ENCODE results near the gene ABCB6.

The ABCB6 gene

DNA sequence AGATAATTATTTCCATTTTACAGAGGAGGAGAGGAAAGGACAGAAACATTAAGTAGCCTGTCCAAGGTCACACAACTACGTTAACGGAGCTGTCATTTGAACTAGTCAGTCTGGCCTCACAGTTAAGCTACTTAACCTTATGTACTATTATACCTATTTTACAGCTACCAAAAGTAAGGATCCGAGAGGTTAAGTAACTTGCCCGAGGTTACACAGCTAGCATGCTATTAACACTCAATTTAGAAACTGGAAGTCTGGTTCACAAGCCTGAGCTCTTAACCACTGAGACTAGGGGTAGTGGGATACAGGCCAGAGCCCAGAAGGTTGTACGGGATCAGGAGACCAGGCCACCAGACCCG lies 26.0 kb upstream of the ABCB6 start:
- Histone ChIP-seq H3K27me3 (ENCODE audit: low read depth, low read length) (no peaks in the 10 kb centered on the region), H3K4me3 (ENCODE audit: low read depth in 1 of 2, low read length in 2 of 2) (peak overlapping the region; percentile 83 to 87), H3K9me3 (ENCODE audit: control insufficient read depth in 1 of 2, low read length in 2 of 2) (no peaks in the 10 kb centered on the region), H3K4me1 (ENCODE audit: control insufficient read depth in 1 of 2, insufficient read depth in 2 of 2, low read length in 2 of 2) (peaks cover 23 to 42% of the 10 kb centered on the region in 2 donors), H3K36me3 (ENCODE audit: control insufficient read depth in 1 of 2, insufficient read depth in 2 of 2, low read length in 2 of 2) (peaks cover 14 to 28% of the 10 kb centered on the region in 2 donors), H3K27ac (ENCODE audit: low read length) (peak overlapping the region; percentile 95)

- peaks cover 13 to 32% of the 10 kb centered on the region in 2 donors for H3K36me3 ChIP-seq (ENCODE audit: control insufficient read depth in 1 of 2, insufficient read depth in 2 of 2, low read length in 2 of 2)
- H3K4me1 ChIP-seq (ENCODE audit: control insufficient read depth in 1 of 2, insufficient read depth in 2 of 2, low read length in 2 of 2), result peaks cover 12 to 30% of the 10 kb centered on the region in 2 donors
- peak overlapping the region; percentile 36 to 46 for H3K4me3 ChIP-seq (ENCODE audit: low read depth in 1 of 2, low read length in 2 of 2)
- peak overlapping the region; percentile 39 for H3K27ac ChIP-seq (ENCODE audit: low read length)
- H3K9me3 ChIP-seq (ENCODE audit: control insufficient read depth in 1 of 2, low read length in 2 of 2), result no peaks in the 10 kb centered on the region
- H3K27me3 ChIP-seq (ENCODE audit: low read depth, low read length), result no peaks in the 10 kb centered on the region
Observed at GRCh38 chr2:219243291-219243761, 24.6 kb upstream of the ABCB6 start.

- H3K9me3 ChIP-seq (ENCODE audit: control insufficient read depth in 1 of 2, low read length in 2 of 2), result no peaks in the 10 kb centered on the region
- H3K4me1 ChIP-seq (ENCODE audit: control insufficient read depth in 1 of 2, insufficient read depth in 2 of 2, low read length in 2 of 2), result peaks cover 0 to 14% of the 10 kb centered on the region in 2 donors
- peaks cover 57 to 77% of the 10 kb centered on the region in 2 donors for H3K36me3 ChIP-seq (ENCODE audit: control insufficient read depth in 1 of 2, insufficient read depth in 2 of 2, low read length in 2 of 2)
- no peak overlapping the region for H3K4me3 ChIP-seq (ENCODE audit: low read depth in 1 of 2, low read length in 2 of 2)
- no peak overlapping the region for H3K27ac ChIP-seq (ENCODE audit: low read length)
- H3K27me3 ChIP-seq (ENCODE audit: low read depth, low read length), result no peaks in the 10 kb centered on the region
Observed at GRCh38 chr2:219234331-219234730, 15.6 kb upstream of the ABCB6 start.

- Histone ChIP-seq H3K27ac (ENCODE audit: low read length) (peak overlapping the region; percentile 90), H3K27me3 (ENCODE audit: low read depth, low read length) (no peaks in the 10 kb centered on the region), H3K9me3 (ENCODE audit: control insufficient read depth in 1 of 2, low read length in 2 of 2) (no peaks in the 10 kb centered on the region), H3K36me3 (ENCODE audit: control insufficient read depth in 1 of 2, insufficient read depth in 2 of 2, low read length in 2 of 2) (peaks cover 43% of the 10 kb centered on the region in 2 donors), H3K4me3 (ENCODE audit: low read depth in 1 of 2, low read length in 2 of 2) (peak overlapping the region; percentile 90 to 94), H3K4me1 (ENCODE audit: control insufficient read depth in 1 of 2, insufficient read depth in 2 of 2, low read length in 2 of 2) (peaks cover 10 to 29% of the 10 kb centered on the region in 2 donors)
Observed at GRCh38 chr2:219230059-219230540, 11.3 kb upstream of the ABCB6 start.

- Histone ChIP-seq H3K27ac (ENCODE audit: low read length) (peak within 1 kb of the TSS; percentile 90), H3K4me3 (ENCODE audit: low read depth in 1 of 2, low read length in 2 of 2) (peak within 1 kb of the TSS; percentile 90 to 94), H3K4me1 (ENCODE audit: control insufficient read depth in 1 of 2, insufficient read depth in 2 of 2, low read length in 2 of 2) (peaks cover 10 to 29% of the 10 kb centered on the region in 2 donors), H3K36me3 (ENCODE audit: control insufficient read depth in 1 of 2, insufficient read depth in 2 of 2, low read length in 2 of 2) (peaks cover 43% of the 10 kb centered on the region in 2 donors), H3K27me3 (ENCODE audit: low read depth, low read length) (no peaks in the 10 kb centered on the region), H3K9me3 (ENCODE audit: control insufficient read depth in 1 of 2, low read length in 2 of 2) (no peaks in the 10 kb centered on the region)
Observed at GRCh38 chr2:219229305-219230058, 10.7 kb upstream of the ABCB6 start, which contains the start of the genes ANKZF1 and ATG9A. ANKZF1 (plus strand) TSS chr2:219229806; CDS start chr2:219230258, 452 bp downstream. ATG9A (minus strand) TSS chr2:219229636; CDS start chr2:219228024, 1,612 bp downstream.

- no peaks in the 10 kb centered on the region for H3K9me3 ChIP-seq (ENCODE audit: control insufficient read depth in 1 of 2, low read length in 2 of 2)
- H3K4me1 ChIP-seq (ENCODE audit: control insufficient read depth in 1 of 2, insufficient read depth in 2 of 2, low read length in 2 of 2), result peaks cover 10 to 29% of the 10 kb centered on the region in 2 donors
- peaks cover 43% of the 10 kb centered on the region in 2 donors for H3K36me3 ChIP-seq (ENCODE audit: control insufficient read depth in 1 of 2, insufficient read depth in 2 of 2, low read length in 2 of 2)
- peak overlapping the region; percentile 90 for H3K27ac ChIP-seq (ENCODE audit: low read length)
- peak overlapping the region; percentile 90 to 94 for H3K4me3 ChIP-seq (ENCODE audit: low read depth in 1 of 2, low read length in 2 of 2)
- H3K27me3 ChIP-seq (ENCODE audit: low read depth, low read length), result no peaks in the 10 kb centered on the region
Observed at GRCh38 chr2:219228911-219229304, 10.2 kb upstream of the ABCB6 start.

GRCh38 chr2:219228041-219228910 lies 9.5 kb upstream of the ABCB6 start:
- Histone ChIP-seq H3K4me1 (ENCODE audit: control insufficient read depth in 1 of 2, insufficient read depth in 2 of 2, low read length in 2 of 2) (peaks cover 10 to 29% of the 10 kb centered on the region in 2 donors), H3K9me3 (ENCODE audit: control insufficient read depth in 1 of 2, low read length in 2 of 2) (no peaks in the 10 kb centered on the region), H3K4me3 (ENCODE audit: low read depth in 1 of 2, low read length in 2 of 2) (peak overlapping the region; percentile 90 to 94), H3K27me3 (ENCODE audit: low read depth, low read length) (no peaks in the 10 kb centered on the region), H3K27ac (ENCODE audit: low read length) (peak overlapping the region; percentile 90), H3K36me3 (ENCODE audit: control insufficient read depth in 1 of 2, insufficient read depth in 2 of 2, low read length in 2 of 2) (peaks cover 43% of the 10 kb centered on the region in 2 donors)

- H3K36me3 ChIP-seq (ENCODE audit: control insufficient read depth in 1 of 2, insufficient read depth in 2 of 2, low read length in 2 of 2), result peaks cover 55% of the 10 kb centered on the region in 2 donors
- no peak overlapping the region for H3K4me3 ChIP-seq (ENCODE audit: low read depth in 1 of 2, low read length in 2 of 2)
- H3K4me1 ChIP-seq (ENCODE audit: control insufficient read depth in 1 of 2, insufficient read depth in 2 of 2, low read length in 2 of 2), result peaks cover 10 to 20% of the 10 kb centered on the region in 2 donors
- H3K27ac ChIP-seq (ENCODE audit: low read length), result no peak overlapping the region
- no peaks in the 10 kb centered on the region for H3K27me3 ChIP-seq (ENCODE audit: low read depth, low read length)
- no peaks in the 10 kb centered on the region for H3K9me3 ChIP-seq (ENCODE audit: control insufficient read depth in 1 of 2, low read length in 2 of 2)
Observed at GRCh38 chr2:219225350-219225749, 6.6 kb upstream of the ABCB6 start.

DNA sequence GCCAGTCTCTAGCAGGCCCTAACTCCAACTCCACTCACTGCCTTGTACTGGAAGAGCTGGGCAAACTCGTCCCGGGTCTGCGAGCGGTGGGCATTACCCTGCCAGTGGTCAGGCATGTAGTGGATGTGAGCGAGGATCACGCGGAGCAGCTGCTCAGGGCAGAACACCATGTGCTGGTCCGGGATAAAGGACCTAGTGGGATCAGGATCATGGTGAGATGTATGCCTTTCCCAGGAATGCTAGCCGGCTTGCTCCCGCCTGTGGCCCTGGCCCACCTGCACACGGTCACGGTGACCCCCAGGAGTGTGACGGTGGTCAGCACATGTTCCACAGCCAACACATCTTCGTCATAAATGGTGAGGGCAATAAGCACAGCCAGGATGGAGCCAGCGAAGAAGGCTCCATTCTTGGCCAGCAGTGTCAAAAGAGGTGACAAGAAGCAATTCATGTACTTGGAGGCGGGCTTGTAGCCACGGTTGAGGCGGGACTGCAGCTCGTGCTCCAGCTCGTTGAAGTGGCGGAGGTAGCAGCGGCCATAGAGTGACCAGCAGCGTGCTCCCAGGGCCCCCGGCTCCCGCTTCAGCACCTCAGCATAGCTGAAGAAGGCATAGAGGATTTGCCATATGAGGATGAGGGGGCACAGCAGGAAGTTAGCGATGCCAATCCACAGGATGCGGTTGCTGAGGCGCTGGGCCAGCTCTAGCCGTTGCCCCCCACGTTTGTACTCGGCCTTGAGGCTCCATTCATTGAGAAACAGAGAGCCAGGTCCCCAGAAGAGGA lies 5.3 kb upstream of the ABCB6 start:
- H3K36me3 ChIP-seq (ENCODE audit: control insufficient read depth in 1 of 2, insufficient read depth in 2 of 2, low read length in 2 of 2), result peaks cover 55 to 62% of the 10 kb centered on the region in 2 donors
- H3K27ac ChIP-seq (ENCODE audit: low read length), result no peak overlapping the region
- H3K4me1 ChIP-seq (ENCODE audit: control insufficient read depth in 1 of 2, insufficient read depth in 2 of 2, low read length in 2 of 2), result peaks cover 17 to 29% of the 10 kb centered on the region in 2 donors
- H3K27me3 ChIP-seq (ENCODE audit: low read depth, low read length), result no peaks in the 10 kb centered on the region
- no peak overlapping the region for H3K4me3 ChIP-seq (ENCODE audit: low read depth in 1 of 2, low read length in 2 of 2)
- no peaks in the 10 kb centered on the region for H3K9me3 ChIP-seq (ENCODE audit: control insufficient read depth in 1 of 2, low read length in 2 of 2)

- H3K27ac ChIP-seq (ENCODE audit: low read length), result no peak overlapping the region
- H3K9me3 ChIP-seq (ENCODE audit: control insufficient read depth in 1 of 2, low read length in 2 of 2), result no peaks in the 10 kb centered on the region
- peaks cover 7 to 31% of the 10 kb centered on the region in 2 donors for H3K4me1 ChIP-seq (ENCODE audit: control insufficient read depth in 1 of 2, insufficient read depth in 2 of 2, low read length in 2 of 2)
- no peaks in the 10 kb centered on the region for H3K27me3 ChIP-seq (ENCODE audit: low read depth, low read length)
- H3K4me3 ChIP-seq (ENCODE audit: low read depth in 1 of 2, low read length in 2 of 2), result no peak overlapping the region
- peaks cover 55 to 69% of the 10 kb centered on the region in 2 donors for H3K36me3 ChIP-seq (ENCODE audit: control insufficient read depth in 1 of 2, insufficient read depth in 2 of 2, low read length in 2 of 2)
Observed at GRCh38 chr2:219221957-219222518, 3.3 kb upstream of the ABCB6 start.
